H1 (cell line): ENCODE measurements around the gene ARL2BP. TPM values are rescaled to one million over a fixed set of nuclear protein-coding genes. Genes with fewer than 3 reads are reported as not detected.
A peak's percentile ranks its signal among the peaks of the same experiment; 100 is the strongest.

Source experiments
- CTCF ChIA-PET: fragments of 300-600 bp; sonication (Branson Sonifier 250); formaldehyde crosslinking; loops from one replicate; lab custom pipeline; 2021; ENCODE audit not compliant: partially characterized antibody; lab: Charles Lee
- POLR2A ChIA-PET: fragments of 300-600 bp; sonication (Branson Sonifier 250); formaldehyde crosslinking; loops from one replicate; lab custom pipeline; 2021; ENCODE audit warnings: inconsistent platforms; ENCODE audit not compliant: partially characterized antibody; lab: Charles Lee
- DNase-seq, 2 experiments: peaks; one replicate each; pipeline versions ENCODE4 v3.0.0 to v3.0.0-alpha.2; 2010 to 2022; ENCODE audit warnings: low spot score in 2 of 2, low read depth in 1 of 2, mixed read lengths in 1 of 2
- FAIRE-seq: peaks from 2 replicates; lab custom pipeline; 2011; peaks lifted over from hg19 to GRCh38; lab: Jason Lieb, UNC
- H2AFZ ChIP-seq: 2 replicates; pipeline ENCODE4 v1.8.1; 2012; ENCODE audit warnings: low read length, inconsistent platforms
- H2AK5ac ChIP-seq: 2 replicates; pipeline ENCODE4 v1.6.1; 2013; ENCODE audit warnings: low read depth, low read length
- H2BK120ac ChIP-seq: replicated peaks from 2 replicates; pipeline ENCODE3; 2013; ENCODE audit warnings: low read depth, low read length, inconsistent platforms
- H2BK12ac ChIP-seq: 2 replicates; pipeline ENCODE4 v1.6.1; 2013; ENCODE audit warnings: low read depth, low read length
- H2BK15ac ChIP-seq: 2 replicates; pipeline ENCODE4 v1.6.1; 2013; ENCODE audit warnings: low read length
- H2BK20ac ChIP-seq: 2 replicates; pipeline ENCODE4 v1.6.1; 2013; ENCODE audit warnings: low read length
- H2BK5ac ChIP-seq: 2 replicates; pipeline ENCODE4 v1.6.1; 2013; ENCODE audit warnings: low read depth, low read length
- H3K14ac ChIP-seq: 2 replicates; pipeline ENCODE4 v1.6.1; 2013; ENCODE audit warnings: inconsistent platforms; ENCODE audit not compliant: insufficient read length
- H3K18ac ChIP-seq: 2 replicates; pipeline ENCODE4 v1.6.1; 2013; ENCODE audit warnings: low read length; ENCODE audit errors: extremely low read depth
- H3K23ac ChIP-seq: 2 replicates; pipeline ENCODE4 v1.6.1; 2013; ENCODE audit warnings: inconsistent platforms; ENCODE audit not compliant: insufficient read length
- H3K23me2 ChIP-seq: 2 replicates; pipeline ENCODE4 v1.6.1; 2013; ENCODE audit warnings: low read depth, low read length
- H3K27ac ChIP-seq: 2 replicates; pipeline ENCODE4 v1.6.1; 2011; ENCODE audit warnings: low read depth, low read length, inconsistent platforms
- H3K27me3 ChIP-seq, 4 experiments: replicated peaks in 1 of 4; 1 replicate in 1 of 4; 2 replicates in 3 of 4; pipeline versions ENCODE4 v1.6.1 to v1.8.1; 2011 to 2013; ENCODE audit warnings: low read length in 3 of 4, mild to moderate bottlenecking in 3 of 4, inconsistent platforms in 2 of 4, mixed read lengths in 2 of 4, moderate library complexity in 1 of 4; ENCODE audit not compliant: control insufficient read depth in 3 of 4, insufficient read depth in 3 of 4; ENCODE audit errors: extremely low read depth in 1 of 4
- H3K36me3 ChIP-seq, 4 experiments: 2 replicates each; pipeline versions ENCODE4 v1.6.1 to v1.8.1; 2011 to 2013; ENCODE audit warnings: mild to moderate bottlenecking in 4 of 4, low read length in 3 of 4, moderate library complexity in 2 of 4, control low read depth in 1 of 4, inconsistent platforms in 1 of 4; ENCODE audit not compliant: insufficient read depth in 4 of 4, control insufficient read depth in 2 of 4
- H3K4ac ChIP-seq: replicated peaks from 2 replicates; pipeline ENCODE3; 2013; ENCODE audit warnings: low read length, low read depth, mixed read lengths, inconsistent platforms; ENCODE audit not compliant: insufficient read length
- H3K4me1 ChIP-seq, 4 experiments: replicated peaks in 1 of 4; 1 replicate in 1 of 4; 2 replicates in 3 of 4; pipeline versions ENCODE4 v1.6.1 to v1.8.1; 2011 to 2013; ENCODE audit warnings: low read length in 3 of 4, inconsistent platforms in 2 of 4, mixed read lengths in 1 of 4; ENCODE audit not compliant: insufficient read depth in 4 of 4, control insufficient read depth in 3 of 4
- H3K4me2 ChIP-seq, 2 experiments: 2 replicates each; pipeline versions ENCODE4 v1.6.1 to v1.8.1; 2011 to 2013; ENCODE audit warnings: low read depth in 2 of 2, low read length in 2 of 2, control low read depth in 1 of 2, inconsistent platforms in 1 of 2, mild to moderate bottlenecking in 1 of 2; ENCODE audit not compliant: insufficient read depth in 1 of 2
- H3K4me3 ChIP-seq, 4 experiments: fragments of 200-600, 300-600 bp in 1 of 4; sonication (generic), shearing (Covaris generic), sonication (Bioruptor Twin) in 1 of 4; 2 replicates each; pipeline versions ENCODE4 v1.5.1 to v1.8.1; 2011 to 2016; ENCODE audit warnings: low read length in 4 of 4, low read depth in 3 of 4, control low read depth in 2 of 4, inconsistent platforms in 2 of 4, mild to moderate bottlenecking in 2 of 4, mixed read lengths in 1 of 4, moderate library complexity in 1 of 4; ENCODE audit not compliant: insufficient read depth in 2 of 4; ENCODE audit errors: extremely low read depth in 1 of 4
- H3K56ac ChIP-seq: replicated peaks from 2 replicates; pipeline ENCODE3; 2013; ENCODE audit warnings: low read depth, mild to moderate bottlenecking, mixed read lengths, low read length, inconsistent platforms; ENCODE audit not compliant: insufficient read length
- H3K79me1 ChIP-seq: 2 replicates; pipeline ENCODE4 v1.6.1; 2013; ENCODE audit warnings: low read depth, low read length, control low read depth
- H3K79me2 ChIP-seq, 2 experiments: 2 replicates each; pipeline versions ENCODE4 v1.6.1 to v1.8.1; 2012 to 2013; ENCODE audit warnings: low read length in 2 of 2, mild to moderate bottlenecking in 2 of 2, inconsistent platforms in 1 of 2; ENCODE audit not compliant: insufficient read depth in 2 of 2, control insufficient read depth in 1 of 2
- H3K9ac ChIP-seq, 4 experiments: replicated peaks in 1 of 4; 1 replicate in 1 of 4; 2 replicates in 3 of 4; pipeline versions ENCODE4 v1.6.1 to v1.8.1; 2011 to 2013; ENCODE audit warnings: low read depth in 3 of 4, low read length in 3 of 4, control low read depth in 2 of 4, mild to moderate bottlenecking in 2 of 4, moderate library complexity in 2 of 4, inconsistent platforms in 1 of 4; ENCODE audit errors: extremely low read depth in 1 of 4
- H3K9me3 ChIP-seq, 2 experiments: 2 replicates each; pipeline versions ENCODE4 v1.6.1 to v1.8.1; 2012 to 2013; ENCODE audit warnings: mild to moderate bottlenecking in 2 of 2, moderate library complexity in 2 of 2, control low read depth in 1 of 2, inconsistent platforms in 1 of 2, low read depth in 1 of 2, low read length in 1 of 2, mixed read lengths in 1 of 2; ENCODE audit not compliant: insufficient read depth in 2 of 2
- H4K20me1 ChIP-seq, 2 experiments: replicated peaks in 1 of 2; 2 replicates each; pipeline versions ENCODE3 to v1.8.1; 2011 to 2013; ENCODE audit warnings: inconsistent platforms in 2 of 2, low read length in 2 of 2, mild to moderate bottlenecking in 1 of 2; ENCODE audit not compliant: insufficient read depth in 2 of 2, control insufficient read depth in 1 of 2
- H4K5ac ChIP-seq: 2 replicates; pipeline ENCODE4 v1.6.1; 2013; ENCODE audit warnings: low read length, low read depth, mixed read lengths, inconsistent platforms; ENCODE audit not compliant: insufficient read length
- H4K8ac ChIP-seq: 2 replicates; pipeline ENCODE4 v1.8.0; 2013; ENCODE audit warnings: mild to moderate bottlenecking, moderate library complexity, low read length, inconsistent platforms; ENCODE audit not compliant: insufficient read depth; ENCODE audit errors: extremely low read depth
- H4K91ac ChIP-seq: replicated peaks from 2 replicates; pipeline ENCODE3; 2013; ENCODE audit warnings: low read length, mixed read lengths, inconsistent platforms; ENCODE audit not compliant: insufficient read length
- WGBS, 2 experiments: shearing (Covaris generic) in 1 of 2; methylation state at CpG; one replicate each; pipeline versions ENCODE4 v1.1.6 to v1.1.7; 2013 to 2015; ENCODE audit warnings: low lambda C conversion rate in 2 of 2, mixed read lengths in 2 of 2, inconsistent platforms in 1 of 2, low coverage in 1 of 2, missing lambda C conversion rate in 1 of 2; ENCODE audit not compliant: insufficient replicate concordance in 2 of 2, insufficient coverage in 1 of 2, insufficient read length in 1 of 2; ENCODE audit errors: extremely low coverage in 1 of 2, missing lambda C conversion rate in 1 of 2; 5-methylcytosine and 5-hydroxymethylcytosine counted together
- polyA plus RNA-seq, 7 experiments: library from polyadenylated mRNA; depleted of rRNA in 3 of 7; stranded (reverse) in 5 of 7; unstranded in 2 of 7; fragments of >200 nt in 5 of 7; fragments of 200-250 nt in 2 of 7; gene quantifications; 1 replicate in 5 of 7; 2 replicates in 1 of 7; 4 replicates in 1 of 7; pipeline versions ENCODE4 v1.2.1 to v1.2.3, GENCODE V29; 2011 to 2013; ENCODE audit warnings: missing spikeins in 2 of 7, mixed read lengths in 2 of 7
- total RNA-seq: library from RNA; stranded (reverse); fragmentation: NEBNext Ultra II Directional; extraction: Animal tissue kit (Norgen Biotek cat#: 25700); gene quantifications from 2 replicates; pipeline ENCODE4 v1.2.1, GENCODE V29; 2021

The ARL2BP gene
- total and polyA plus RNA-seq, 2 of the 8 experiments (the other 6 are each of a cell fraction or from before 2014, with no cell fraction given): 13.6 to 18.3 TPM

DNA sequence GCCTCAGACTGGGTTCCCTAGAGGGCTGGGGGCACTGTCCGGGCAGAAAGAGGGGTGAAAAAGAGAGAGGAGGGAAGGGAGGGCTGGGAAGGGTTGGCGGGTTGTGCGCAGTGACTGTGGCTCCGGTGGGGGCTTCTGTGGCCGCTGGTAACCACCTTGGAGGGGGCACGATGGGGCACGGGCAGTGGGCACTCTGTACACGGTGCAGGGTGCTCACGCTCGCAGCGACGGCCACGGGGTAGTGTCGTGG lies 38.8 kb downstream of the ARL2BP start:
- Histone ChIP-seq H2BK5ac (no peak overlapping the region), H4K91ac (peak overlapping the region; percentile 73), H3K18ac (peak overlapping the region; percentile 71; the same call in 1 of the 2 replicates), H2BK20ac (peak overlapping the region; percentile 13; the same call in 1 of the 2 replicates), H3K9me3 (no peaks in the 10 kb centered on the region), H3K27me3 (peaks cover 9 to 28% (median 24%) of the 10 kb centered on the region in 4 experiments; a peak in 6 of 7 replicates), H3K9ac (no peak overlapping the region), H4K8ac (peak overlapping the region; percentile 93; the same call in 1 of the 2 replicates), H3K79me2 (no peaks in the 10 kb centered on the region), H3K56ac (no peak overlapping the region), H2BK120ac (no peak overlapping the region), H3K23ac (no peak overlapping the region), H3K4me3 (peak overlapping the region; percentile 76 to 93 (median 80)), H3K27ac (no peak overlapping the region), H3K36me3 (no peaks in the 10 kb centered on the region; a peak in 2 of 8 replicates), H3K14ac (no peak overlapping the region), H3K79me1 (no peaks in the 10 kb centered on the region), H2AK5ac (no peak overlapping the region), H2BK12ac (peak overlapping the region; percentile 35; the same call in 1 of the 2 replicates), H4K5ac (peak overlapping the region; percentile 16), H2BK15ac (0 out of 2 replicates have a peak overlapping the region, but pooled peaks have one; percentile 88), H3K4me2 (peak overlapping the region; percentile 65 to 98), H3K23me2 (peaks cover 6% of the 10 kb centered on the region), H2AFZ (peak overlapping the region; percentile 77; the same call in 1 of the 2 replicates), H3K4me1 (peaks cover 0 to 8% (median 4%) of the 10 kb centered on the region in 4 experiments; a peak in 5 of 7 replicates), H4K20me1 (no peaks in the 10 kb centered on the region), H3K4ac (no peak overlapping the region)
- FAIRE-seq: no peak
- WGBS, 2 experiments: 19% methylated on average over 14 of the region's 14 CpGs; no CpG with 5 or more reads in 1 of the 2 experiments
- ChIA-PET POLR2A (interaction anchor here (1.1 to 1.6 kb wide), 5 partner anchors 11 to 132 kb away, joined by 3 to 4 read pairs (median 4); no protein-coding TSS in a partner anchor), CTCF (interaction anchor here (0.9 kb wide), 1 partner anchor 111 kb away, joined by 3 read pairs; no protein-coding TSS in a partner anchor)
- no peak for DNase-seq
